CD14-positive monocyte (primary cell): ENCODE results near the gene SLIT3. TPM values are rescaled to one million over a fixed set of nuclear protein-coding genes. Genes with fewer than 3 reads are reported as not detected.

Source experiments
- DNase-seq, 3 donors: peaks; one replicate each; pipeline ENCODE4 v3.0.0-alpha.2; 2011 to 2022
- H2AFZ ChIP-seq: 2 replicates; pipeline ENCODE4 v1.6.0; 2012; ENCODE audit warnings: mild to moderate bottlenecking, low read depth, low read length, inconsistent platforms; ENCODE audit not compliant: insufficient read depth, poor library complexity, severe bottlenecking
- H3K27ac ChIP-seq, 2 donors: 1 replicate in 1 of 2; 2 replicates in 1 of 2; pipeline ENCODE4 v1.5.1; 2012 to 2013; ENCODE audit warnings: low read length in 2 of 2, control low read depth in 1 of 2, inconsistent platforms in 1 of 2, low read depth in 1 of 2, mild to moderate bottlenecking in 1 of 2
- H3K27me3 ChIP-seq, 2 donors: one replicate each; pipeline versions ENCODE4 v1.6.0 to v1.6.1; 2011 to 2013; ENCODE audit warnings: low read length in 2 of 2; ENCODE audit not compliant: control insufficient read depth in 2 of 2, insufficient read depth in 2 of 2
- H3K36me3 ChIP-seq, 2 donors: replicated peaks in 1 of 2; 1 replicate in 1 of 2; 2 replicates in 1 of 2; pipeline versions ENCODE4 v1.5.1 to v1.6.1; 2012 to 2013; ENCODE audit warnings: low read length in 2 of 2, control low read depth in 1 of 2, inconsistent platforms in 1 of 2, mild to moderate bottlenecking in 1 of 2; ENCODE audit not compliant: insufficient read depth in 2 of 2, control insufficient read depth in 1 of 2
- H3K4me1 ChIP-seq, 2 donors: 1 replicate in 1 of 2; 2 replicates in 1 of 2; pipeline versions ENCODE4 v1.5.1 to v1.6.1; 2012 to 2013; ENCODE audit warnings: low read length in 2 of 2, control low read depth in 1 of 2, inconsistent platforms in 1 of 2, mild to moderate bottlenecking in 1 of 2, moderate library complexity in 1 of 2; ENCODE audit not compliant: insufficient read depth in 2 of 2, control insufficient read depth in 1 of 2
- H3K4me2 ChIP-seq: replicated peaks from 2 replicates; pipeline ENCODE3; 2012; ENCODE audit warnings: low read length, moderate library complexity, mild to moderate bottlenecking; ENCODE audit not compliant: poor library complexity, severe bottlenecking; ENCODE audit errors: extremely low read depth
- H3K4me3 ChIP-seq, 3 experiments: fragments of 200-600 bp in 1 of 3; sonication (generic) in 1 of 3; replicated peaks in 1 of 3; 1 replicate in 2 of 3; 2 replicates in 1 of 3; pipeline ENCODE4 v1.5.1; 2011 to 2013; ENCODE audit warnings: low read length in 3 of 3, mild to moderate bottlenecking in 3 of 3, control low read depth in 2 of 3, low read depth in 2 of 3, inconsistent platforms in 1 of 3, moderate library complexity in 1 of 3
- H3K79me2 ChIP-seq: 2 replicates; pipeline ENCODE4 v1.6.0; 2012; ENCODE audit warnings: mild to moderate bottlenecking, control low read depth, inconsistent platforms, low read length, moderate library complexity; ENCODE audit not compliant: insufficient read depth
- H3K9ac ChIP-seq: 2 replicates; pipeline ENCODE4 v1.6.0; 2017; ENCODE audit warnings: low read length, mild to moderate bottlenecking; ENCODE audit not compliant: insufficient read depth, poor library complexity, severe bottlenecking
- H3K9me3 ChIP-seq, 2 donors: replicated peaks in 1 of 2; 1 replicate in 1 of 2; 2 replicates in 1 of 2; pipeline versions ENCODE4 v1.5.1 to v1.6.1; 2012 to 2013; ENCODE audit warnings: low read length in 2 of 2, control low read depth in 1 of 2; ENCODE audit not compliant: control insufficient read depth in 1 of 2, insufficient read depth in 1 of 2
- H4K20me1 ChIP-seq: 2 replicates; pipeline ENCODE4 v1.6.0; 2012; ENCODE audit warnings: mild to moderate bottlenecking, low read length, control low read depth, moderate library complexity; ENCODE audit not compliant: insufficient read depth
- H3K27ac Mint-ChIP-seq, 7 donors: one replicate each; pipeline ENCODE4 v1.8.0; 2020; ENCODE audit warnings: mild to moderate bottlenecking in 7 of 7, mixed read lengths in 7 of 7, moderate library complexity in 6 of 7, inconsistent platforms in 2 of 7
- H3K27me3 Mint-ChIP-seq, 3 donors: one replicate each; pipeline ENCODE4 v1.8.0; 2021 to 2022; ENCODE audit warnings: low read depth in 3 of 3, mild to moderate bottlenecking in 3 of 3, mixed read lengths in 3 of 3, moderate library complexity in 3 of 3, inconsistent platforms in 1 of 3
- H3K36me3 Mint-ChIP-seq, 2 donors: one replicate each; pipeline ENCODE4 v1.8.0; 2020; ENCODE audit warnings: mixed read lengths in 2 of 2, inconsistent platforms in 1 of 2, mild to moderate bottlenecking in 1 of 2
- H3K4me1 Mint-ChIP-seq: one replicate; pipeline ENCODE4 v1.8.0; 2020; ENCODE audit warnings: mild to moderate bottlenecking, mixed read lengths
- H3K4me3 Mint-ChIP-seq, 2 donors: one replicate each; pipeline ENCODE4 v1.8.0; 2020; ENCODE audit warnings: mild to moderate bottlenecking in 2 of 2, mixed read lengths in 2 of 2, moderate library complexity in 1 of 2
- H3K9me3 Mint-ChIP-seq, 7 donors: one replicate each; pipeline ENCODE4 v1.8.0; 2020 to 2022; ENCODE audit warnings: mixed read lengths in 7 of 7, mild to moderate bottlenecking in 6 of 7, moderate library complexity in 6 of 7, inconsistent platforms in 2 of 7
- WGBS: methylation state at CpG from one replicate; pipeline ENCODE4 v1.1.5; 2013; ENCODE audit warnings: missing lambda C conversion rate; ENCODE audit not compliant: insufficient coverage; 5-methylcytosine and 5-hydroxymethylcytosine counted together
- intact Hi-C, 2 donors: fragments of 100-400 bp; cut with micrococcal nuclease; formaldehyde crosslinking; loops; one replicate each; pipeline versions ENCODE4 v1.15.0 to v1.15.1; 2023
- polyA plus RNA-seq, 3 donors: library from polyadenylated mRNA; depleted of rRNA in 1 of 3; unstranded in 2 of 3; stranded (reverse) in 1 of 3; fragments of 300-500 nt in 2 of 3; fragments of >200 nt in 1 of 3; fragmentation: Illumina TruSeq in 2 of 3; gene quantifications; 1 replicate in 2 of 3; 2 replicates in 1 of 3; pipeline ENCODE4 v1.2.3, GENCODE V29; 2012 to 2021
- TF ChIP-seq, protein P1 (sequence below): fragments of 200-600 bp; IDR thresholded peaks from one replicate; pipeline ENCODE4 v1.8.0; 2022; ENCODE audit warnings: antibody characterized with exemption, mild to moderate bottlenecking

The SLIT3 gene
- polyA plus RNA-seq, 3 donors: not detected

DNA sequence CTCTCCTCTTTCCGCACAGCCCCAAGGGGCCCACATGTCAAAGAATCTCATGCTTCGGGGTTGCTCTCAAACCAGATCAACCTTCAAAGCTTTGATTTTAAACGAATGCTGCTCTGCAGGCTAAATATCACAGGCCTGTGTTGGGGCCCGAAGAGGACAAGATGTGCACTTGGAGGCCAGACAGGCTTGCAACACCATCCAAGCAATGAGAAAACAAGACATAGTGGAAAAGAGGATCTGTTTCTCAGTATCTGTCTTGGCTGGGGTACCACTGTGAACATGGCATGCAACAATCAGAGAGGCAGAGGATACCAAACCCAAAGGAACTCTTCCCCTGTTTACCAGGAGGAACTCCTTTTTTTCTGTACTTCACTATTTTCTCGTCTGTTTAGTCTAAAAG, 321.8 kb downstream of the SLIT3 start:
- 94% methylated on average over 4 of the region's 5 CpGs for whole genome bisulfite sequencing
- no peaks in the 10 kb centered on the region for H4K20me1 ChIP-seq
- H3K27ac ChIP-seq: no peak overlapping the region
- H3K9ac ChIP-seq: no peak overlapping the region
- Mint-ChIP-seq H3K27ac (no peak overlapping the region), H3K36me3 (no peaks in the 10 kb centered on the region), H3K4me1 (no peaks in the 10 kb centered on the region), H3K4me3 (no peak overlapping the region), H3K9me3 (no peaks in the 10 kb centered on the region), H3K27me3 (peaks cover 5 to 10% (median 8%) of the 10 kb centered on the region in 3 donors)
- no peak overlapping the region for H2AFZ ChIP-seq
- TF ChIP-seq, protein P1, sequence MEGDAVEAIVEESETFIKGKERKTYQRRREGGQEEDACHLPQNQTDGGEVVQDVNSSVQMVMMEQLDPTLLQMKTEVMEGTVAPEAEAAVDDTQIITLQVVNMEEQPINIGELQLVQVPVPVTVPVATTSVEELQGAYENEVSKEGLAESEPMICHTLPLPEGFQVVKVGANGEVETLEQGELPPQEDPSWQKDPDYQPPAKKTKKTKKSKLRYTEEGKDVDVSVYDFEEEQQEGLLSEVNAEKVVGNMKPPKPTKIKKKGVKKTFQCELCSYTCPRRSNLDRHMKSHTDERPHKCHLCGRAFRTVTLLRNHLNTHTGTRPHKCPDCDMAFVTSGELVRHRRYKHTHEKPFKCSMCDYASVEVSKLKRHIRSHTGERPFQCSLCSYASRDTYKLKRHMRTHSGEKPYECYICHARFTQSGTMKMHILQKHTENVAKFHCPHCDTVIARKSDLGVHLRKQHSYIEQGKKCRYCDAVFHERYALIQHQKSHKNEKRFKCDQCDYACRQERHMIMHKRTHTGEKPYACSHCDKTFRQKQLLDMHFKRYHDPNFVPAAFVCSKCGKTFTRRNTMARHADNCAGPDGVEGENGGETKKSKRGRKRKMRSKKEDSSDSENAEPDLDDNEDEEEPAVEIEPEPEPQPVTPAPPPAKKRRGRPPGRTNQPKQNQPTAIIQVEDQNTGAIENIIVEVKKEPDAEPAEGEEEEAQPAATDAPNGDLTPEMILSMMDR: no peak
- no peaks in the 10 kb centered on the region for H3K4me1 ChIP-seq
- no peaks in the 10 kb centered on the region for H3K9me3 ChIP-seq
- intact Hi-C loops: no loop called here
- H3K79me2 ChIP-seq: no peaks in the 10 kb centered on the region
- H3K4me3 ChIP-seq: no peak overlapping the region
- DNase-seq: no peak
- H3K27me3 ChIP-seq: no peaks in the 10 kb centered on the region
- H3K4me2 ChIP-seq: no peak overlapping the region
- no peaks in the 10 kb centered on the region for H3K36me3 ChIP-seq

DNA sequence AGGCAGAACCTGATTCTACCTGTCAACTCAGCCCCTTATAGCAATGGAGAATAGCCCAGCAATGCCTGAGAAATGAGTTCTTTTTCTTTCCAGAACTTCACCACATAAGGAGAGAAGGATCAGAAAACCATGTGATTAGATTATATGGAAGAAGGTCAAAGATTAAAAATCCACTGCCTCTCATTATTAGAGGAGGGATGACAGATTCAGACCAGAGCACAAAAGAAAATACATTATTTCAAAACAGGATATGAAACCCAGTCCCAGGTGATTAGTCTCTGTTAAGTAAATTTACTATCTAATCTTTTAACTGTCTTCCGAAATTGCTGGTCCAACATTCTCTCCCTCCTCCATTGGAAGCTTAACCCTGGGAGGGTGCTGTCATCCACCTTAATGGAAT, 322.4 kb downstream of the SLIT3 start:
- no peak overlapping the region for H3K27ac Mint-ChIP-seq
- no CpG with 5 or more reads among the region's 1 CpG for WGBS
- H3K27me3 Mint-ChIP-seq: peaks cover 5 to 10% (median 8%) of the 10 kb centered on the region in 3 donors
- Histone ChIP-seq H3K4me1 (no peaks in the 10 kb centered on the region), H3K27ac (no peak overlapping the region), H3K4me2 (no peak overlapping the region), H3K36me3 (no peaks in the 10 kb centered on the region), H2AFZ (no peak overlapping the region), H3K4me3 (no peak overlapping the region), H4K20me1 (no peaks in the 10 kb centered on the region), H3K27me3 (no peaks in the 10 kb centered on the region), H3K9ac (no peak overlapping the region), H3K79me2 (no peaks in the 10 kb centered on the region), H3K9me3 (no peaks in the 10 kb centered on the region)
- no peaks in the 10 kb centered on the region for H3K4me1 Mint-ChIP-seq
- no peak overlapping the region for H3K4me3 Mint-ChIP-seq
- no peaks in the 10 kb centered on the region for H3K9me3 Mint-ChIP-seq
- TF ChIP-seq, protein P1: no peak
- DNase-seq: no peak
- intact Hi-C loops: no loop called here
- H3K36me3 Mint-ChIP-seq: no peaks in the 10 kb centered on the region
